Stimulated activated CD8-positive, alpha-beta memory T cell treated with anti-CD3 and anti-CD28 coated beads, Interleukin-12 subunit alpha, Interleukin-12 subunit beta, amount 100 ng/mL, for 4 hours (primary cell): ENCODE data around the gene RAD54L2.
"Not testable (repeated sequence)": the region's sequence is repeated elsewhere in the genome, so short reads cannot be mapped to it uniquely, and the experiment has no call there.

ENCODE experiments used
- DNase-seq: peaks from one replicate; pipeline ENCODE4 v3.0.0-alpha.2; 2020; ENCODE audit warnings: low read depth

RAD54L2 gene

GRCh38 chr3:51538459-51539290 lies at the start of gene RAD54L2:
Gene RAD54L2, plus strand, starts transcription at chr3:51538719. Its CDS starts 51,702 bp downstream, at chr3:51590421.
- DNase-seq: peak; percentile 67

- DNase-seq: peak; percentile 71
Observed at GRCh38 chr3:51498876-51499738, 39.4 kb upstream of the RAD54L2 start.

- no peak for DNase-seq
Observed at GRCh38 chr3:51500632-51501131, 37.8 kb upstream of the RAD54L2 start.

GRCh38 chr3:51501833-51502561 lies 36.5 kb upstream of the RAD54L2 start:
- peak; percentile 60 for DNase-seq

- no peak for DNase-seq
Observed at GRCh38 chr3:51502562-51502910, 36.0 kb upstream of the RAD54L2 start.

GRCh38 chr3:51503007-51503406 lies 35.5 kb upstream of the RAD54L2 start:
- DNase-seq: no peak

GRCh38 chr3:51508255-51508654 lies 30.3 kb upstream of the RAD54L2 start:
- no peak for DNase-seq

- DNase-seq: no peak
Observed at GRCh38 chr3:51510996-51511395, 27.5 kb upstream of the RAD54L2 start.

GRCh38 chr3:51514210-51514609 lies 24.3 kb upstream of the RAD54L2 start:
- DNase-seq: no peak

- DNase-seq: no peak
Observed at GRCh38 chr3:51519848-51520247, 18.7 kb upstream of the RAD54L2 start.

GRCh38 chr3:51520906-51521730 lies 17.4 kb upstream of the RAD54L2 start:
- DNase-seq: not testable (repeated sequence)

- no peak for DNase-seq
Observed at GRCh38 chr3:51522273-51522962, 16.1 kb upstream of the RAD54L2 start.

- DNase-seq: not testable (repeated sequence)
Observed at GRCh38 chr3:51524874-51525273, 13.6 kb upstream of the RAD54L2 start.

GRCh38 chr3:51530485-51530884 lies 8.0 kb upstream of the RAD54L2 start:
- DNase-seq: no peak

- DNase-seq: no peak
Observed at GRCh38 chr3:51535146-51536019, 3.1 kb upstream of the RAD54L2 start.

- DNase-seq: not testable (repeated sequence)
Observed at GRCh38 chr3:51537631-51538030, 888 bp upstream of the RAD54L2 start.

- DNase-seq: no peak
Observed at GRCh38 chr3:51538115-51538458, 432 bp upstream of the RAD54L2 start.

GRCh38 chr3:51539291-51539941 lies 897 bp downstream of the RAD54L2 start:
- DNase-seq: peak; percentile 5

GRCh38 chr3:51542596-51542995 lies 4.1 kb downstream of the RAD54L2 start:
- DNase-seq: not testable (repeated sequence)
